ENCODE results near the gene FABP3. TPM values are rescaled to one million over a fixed set of nuclear protein-coding genes. Genes with fewer than 3 reads are reported as not detected.

Gene FABP3
- total and polyA plus RNA-seq, 2 experiments from 2014 or later: 19.3 to 50.2 TPM

DNA sequence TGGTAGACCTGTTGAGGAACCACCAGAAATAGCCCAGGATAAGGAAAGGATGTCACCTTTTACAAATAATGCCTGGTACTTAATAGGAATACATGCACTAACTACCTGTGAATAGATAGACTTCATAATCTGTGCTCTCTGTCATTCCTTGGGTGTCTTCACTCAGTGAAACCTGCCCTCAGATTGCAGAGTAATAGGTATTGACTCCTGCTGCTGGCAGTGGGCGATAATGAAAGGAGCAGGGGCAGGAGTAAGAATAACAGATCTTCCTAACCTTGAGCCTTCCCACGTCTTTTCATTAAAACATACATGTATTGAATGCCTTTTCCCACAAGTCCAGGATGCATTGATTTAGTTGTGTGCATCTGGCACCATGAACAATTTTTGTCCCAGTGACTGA, 16.4 kb downstream of the FABP3 start (continued):
- TF ChIP-seq, protein P1, sequence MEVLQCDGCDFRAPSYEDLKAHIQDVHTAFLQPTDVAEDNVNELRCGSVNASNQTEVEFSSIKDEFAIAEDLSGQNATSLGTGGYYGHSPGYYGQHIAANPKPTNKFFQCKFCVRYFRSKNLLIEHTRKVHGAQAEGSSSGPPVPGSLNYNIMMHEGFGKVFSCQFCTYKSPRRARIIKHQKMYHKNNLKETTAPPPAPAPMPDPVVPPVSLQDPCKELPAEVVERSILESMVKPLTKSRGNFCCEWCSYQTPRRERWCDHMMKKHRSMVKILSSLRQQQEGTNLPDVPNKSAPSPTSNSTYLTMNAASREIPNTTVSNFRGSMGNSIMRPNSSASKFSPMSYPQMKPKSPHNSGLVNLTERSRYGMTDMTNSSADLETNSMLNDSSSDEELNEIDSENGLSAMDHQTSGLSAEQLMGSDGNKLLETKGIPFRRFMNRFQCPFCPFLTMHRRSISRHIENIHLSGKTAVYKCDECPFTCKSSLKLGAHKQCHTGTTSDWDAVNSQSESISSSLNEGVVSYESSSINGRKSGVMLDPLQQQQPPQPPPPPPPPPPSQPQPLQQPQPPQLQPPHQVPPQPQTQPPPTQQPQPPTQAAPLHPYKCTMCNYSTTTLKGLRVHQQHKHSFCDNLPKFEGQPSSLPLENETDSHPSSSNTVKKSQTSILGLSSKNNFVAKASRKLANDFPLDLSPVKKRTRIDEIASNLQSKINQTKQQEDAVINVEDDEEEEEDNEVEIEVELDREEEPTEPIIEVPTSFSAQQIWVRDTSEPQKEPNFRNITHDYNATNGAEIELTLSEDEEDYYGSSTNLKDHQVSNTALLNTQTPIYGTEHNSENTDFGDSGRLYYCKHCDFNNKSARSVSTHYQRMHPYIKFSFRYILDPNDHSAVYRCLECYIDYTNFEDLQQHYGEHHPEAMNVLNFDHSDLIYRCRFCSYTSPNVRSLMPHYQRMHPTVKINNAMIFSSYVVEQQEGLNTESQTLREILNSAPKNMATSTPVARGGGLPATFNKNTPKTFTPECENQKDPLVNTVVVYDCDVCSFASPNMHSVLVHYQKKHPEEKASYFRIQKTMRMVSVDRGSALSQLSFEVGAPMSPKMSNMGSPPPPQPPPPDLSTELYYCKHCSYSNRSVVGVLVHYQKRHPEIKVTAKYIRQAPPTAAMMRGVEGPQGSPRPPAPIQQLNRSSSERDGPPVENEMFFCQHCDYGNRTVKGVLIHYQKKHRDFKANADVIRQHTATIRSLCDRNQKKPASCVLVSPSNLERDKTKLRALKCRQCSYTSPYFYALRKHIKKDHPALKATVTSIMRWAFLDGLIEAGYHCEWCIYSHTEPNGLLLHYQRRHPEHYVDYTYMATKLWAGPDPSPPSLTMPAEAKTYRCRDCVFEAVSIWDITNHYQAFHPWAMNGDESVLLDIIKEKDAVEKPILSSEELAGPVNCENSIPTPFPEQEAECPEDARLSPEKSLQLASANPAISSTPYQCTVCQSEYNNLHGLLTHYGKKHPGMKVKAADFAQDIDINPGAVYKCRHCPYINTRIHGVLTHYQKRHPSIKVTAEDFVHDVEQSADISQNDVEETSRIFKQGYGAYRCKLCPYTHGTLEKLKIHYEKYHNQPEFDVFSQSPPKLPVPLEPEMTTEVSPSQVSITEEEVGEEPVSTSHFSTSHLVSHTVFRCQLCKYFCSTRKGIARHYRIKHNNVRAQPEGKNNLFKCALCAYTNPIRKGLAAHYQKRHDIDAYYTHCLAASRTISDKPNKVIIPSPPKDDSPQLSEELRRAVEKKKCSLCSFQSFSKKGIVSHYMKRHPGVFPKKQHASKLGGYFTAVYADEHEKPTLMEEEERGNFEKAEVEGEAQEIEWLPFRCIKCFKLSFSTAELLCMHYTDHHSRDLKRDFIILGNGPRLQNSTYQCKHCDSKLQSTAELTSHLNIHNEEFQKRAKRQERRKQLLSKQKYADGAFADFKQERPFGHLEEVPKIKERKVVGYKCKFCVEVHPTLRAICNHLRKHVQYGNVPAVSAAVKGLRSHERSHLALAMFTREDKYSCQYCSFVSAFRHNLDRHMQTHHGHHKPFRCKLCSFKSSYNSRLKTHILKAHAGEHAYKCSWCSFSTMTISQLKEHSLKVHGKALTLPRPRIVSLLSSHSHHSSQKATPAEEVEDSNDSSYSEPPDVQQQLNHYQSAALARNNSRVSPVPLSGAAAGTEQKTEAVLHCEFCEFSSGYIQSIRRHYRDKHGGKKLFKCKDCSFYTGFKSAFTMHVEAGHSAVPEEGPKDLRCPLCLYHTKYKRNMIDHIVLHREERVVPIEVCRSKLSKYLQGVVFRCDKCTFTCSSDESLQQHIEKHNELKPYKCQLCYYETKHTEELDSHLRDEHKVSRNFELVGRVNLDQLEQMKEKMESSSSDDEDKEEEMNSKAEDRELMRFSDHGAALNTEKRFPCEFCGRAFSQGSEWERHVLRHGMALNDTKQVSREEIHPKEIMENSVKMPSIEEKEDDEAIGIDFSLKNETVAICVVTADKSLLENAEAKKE (CRISPR knock-in tag; IDR thresholded peaks at IDR 0.05): no peak
- TF ChIP-seq JUNB (IDR thresholded peaks at IDR 0.05; ENCODE audit: unreplicated experiment): no peak
- TF ChIP-seq, protein P2, sequence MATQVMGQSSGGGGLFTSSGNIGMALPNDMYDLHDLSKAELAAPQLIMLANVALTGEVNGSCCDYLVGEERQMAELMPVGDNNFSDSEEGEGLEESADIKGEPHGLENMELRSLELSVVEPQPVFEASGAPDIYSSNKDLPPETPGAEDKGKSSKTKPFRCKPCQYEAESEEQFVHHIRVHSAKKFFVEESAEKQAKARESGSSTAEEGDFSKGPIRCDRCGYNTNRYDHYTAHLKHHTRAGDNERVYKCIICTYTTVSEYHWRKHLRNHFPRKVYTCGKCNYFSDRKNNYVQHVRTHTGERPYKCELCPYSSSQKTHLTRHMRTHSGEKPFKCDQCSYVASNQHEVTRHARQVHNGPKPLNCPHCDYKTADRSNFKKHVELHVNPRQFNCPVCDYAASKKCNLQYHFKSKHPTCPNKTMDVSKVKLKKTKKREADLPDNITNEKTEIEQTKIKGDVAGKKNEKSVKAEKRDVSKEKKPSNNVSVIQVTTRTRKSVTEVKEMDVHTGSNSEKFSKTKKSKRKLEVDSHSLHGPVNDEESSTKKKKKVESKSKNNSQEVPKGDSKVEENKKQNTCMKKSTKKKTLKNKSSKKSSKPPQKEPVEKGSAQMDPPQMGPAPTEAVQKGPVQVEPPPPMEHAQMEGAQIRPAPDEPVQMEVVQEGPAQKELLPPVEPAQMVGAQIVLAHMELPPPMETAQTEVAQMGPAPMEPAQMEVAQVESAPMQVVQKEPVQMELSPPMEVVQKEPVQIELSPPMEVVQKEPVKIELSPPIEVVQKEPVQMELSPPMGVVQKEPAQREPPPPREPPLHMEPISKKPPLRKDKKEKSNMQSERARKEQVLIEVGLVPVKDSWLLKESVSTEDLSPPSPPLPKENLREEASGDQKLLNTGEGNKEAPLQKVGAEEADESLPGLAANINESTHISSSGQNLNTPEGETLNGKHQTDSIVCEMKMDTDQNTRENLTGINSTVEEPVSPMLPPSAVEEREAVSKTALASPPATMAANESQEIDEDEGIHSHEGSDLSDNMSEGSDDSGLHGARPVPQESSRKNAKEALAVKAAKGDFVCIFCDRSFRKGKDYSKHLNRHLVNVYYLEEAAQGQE (IDR thresholded peaks at IDR 0.05; ENCODE audit: unreplicated experiment): no peak

DNA sequence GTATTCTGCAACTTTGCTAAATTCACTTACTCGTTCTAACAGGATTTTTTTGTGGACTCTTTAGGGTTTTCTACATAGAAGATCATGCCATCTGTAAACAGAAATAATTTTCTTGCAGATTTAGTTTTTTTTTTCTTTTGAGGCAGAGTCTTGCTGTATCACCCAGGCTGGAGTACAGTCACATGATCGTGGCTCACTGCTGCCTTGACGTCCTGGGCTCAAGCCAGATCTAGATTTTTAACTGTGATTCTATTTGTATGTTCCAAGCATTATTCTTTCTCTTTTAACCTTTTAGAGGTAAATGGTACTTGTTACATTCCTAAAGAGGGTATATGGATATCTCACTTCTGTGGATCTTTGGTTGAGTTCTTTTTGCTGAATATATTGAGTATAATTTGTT, 18.6 kb downstream of the FABP3 start:
- Histone ChIP-seq H4K20me1 (replicated peaks; ENCODE audit: insufficient read depth) (no peaks in the 10 kb centered on the region), H3F3A (replicated peaks; ENCODE audit: low read depth) (no peaks in the 10 kb centered on the region), H3K4me2 (no peak overlapping the region), H3K4me3 (no peak overlapping the region), H3K4me1 (ENCODE audit: insufficient read depth) (no peaks in the 10 kb centered on the region), H3K27me3 (ENCODE audit: insufficient read depth) (no peaks in the 10 kb centered on the region), H3K79me2 (replicated peaks; ENCODE audit: insufficient read depth) (no peaks in the 10 kb centered on the region; the same call in 1 of the 2 replicates), H3K27ac (ENCODE audit: low read depth) (no peak overlapping the region), H3K9me2 (ENCODE audit: insufficient read depth) (no peaks in the 10 kb centered on the region), H2AFZ (no peak overlapping the region), H3K36me3 (ENCODE audit: insufficient read depth) (peaks cover 6% of the 10 kb centered on the region; the same call in 1 of the 2 replicates)
- Mint-ChIP-seq H3K9me3 (no peaks in the 10 kb centered on the region), H3K4me1 (no peaks in the 10 kb centered on the region), H3K36me3 (ENCODE audit: low read depth) (peaks cover 24% of the 10 kb centered on the region), H3K27ac (no peak overlapping the region), H3K27me3 (ENCODE audit: insufficient read depth, low read depth, poor library complexity) (no peaks in the 10 kb centered on the region), H3K4me3 (no peak overlapping the region)
- ATAC-seq: no peak
- no peak for DNase-seq (ENCODE audit: low spot score)
- TF ChIP-seq ZNF114 (CRISPR knock-in tag; IDR thresholded peaks at IDR 0.05): no peak
- no peak for TF ChIP-seq STAT1 (IDR thresholded peaks at IDR 0.05; ENCODE audit: unreplicated experiment)
- no peak for TF ChIP-seq CREB1 (CRISPR knock-in tag; IDR thresholded peaks at IDR 0.05; ENCODE audit: low read depth)
- TF ChIP-seq, protein P3, sequence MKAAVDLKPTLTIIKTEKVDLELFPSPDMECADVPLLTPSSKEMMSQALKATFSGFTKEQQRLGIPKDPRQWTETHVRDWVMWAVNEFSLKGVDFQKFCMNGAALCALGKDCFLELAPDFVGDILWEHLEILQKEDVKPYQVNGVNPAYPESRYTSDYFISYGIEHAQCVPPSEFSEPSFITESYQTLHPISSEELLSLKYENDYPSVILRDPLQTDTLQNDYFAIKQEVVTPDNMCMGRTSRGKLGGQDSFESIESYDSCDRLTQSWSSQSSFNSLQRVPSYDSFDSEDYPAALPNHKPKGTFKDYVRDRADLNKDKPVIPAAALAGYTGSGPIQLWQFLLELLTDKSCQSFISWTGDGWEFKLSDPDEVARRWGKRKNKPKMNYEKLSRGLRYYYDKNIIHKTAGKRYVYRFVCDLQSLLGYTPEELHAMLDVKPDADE (IDR thresholded peaks at IDR 0.05): no peak
